ENCODE results near the gene SP5.

Gene SP5

GRCh38 chr2:170716851-170717598, 1.9 kb downstream of the SP5 start:
- Histone ChIP-seq H3K4me2 (ENCODE audit: low read depth, low read length, poor library complexity, severe bottlenecking) (no peak overlapping the region), H2AFZ (ENCODE audit: low read depth, low read length, severe bottlenecking) (no peak overlapping the region), H3K79me2 (ENCODE audit: insufficient read depth, low read length) (no peaks in the 10 kb centered on the region), H3K27ac (ENCODE audit: low read depth, low read length) (no peak overlapping the region), H4K20me1 (ENCODE audit: low read depth, low read length) (no peaks in the 10 kb centered on the region), H3F3A (ENCODE audit: insufficient read depth) (no peaks in the 10 kb centered on the region), H3K27me3 (ENCODE audit: low read length) (no peaks in the 10 kb centered on the region), H3K9ac (ENCODE audit: low read length) (no peak overlapping the region), H3K9me2 (replicated peaks; ENCODE audit: insufficient read depth, low read length) (no peaks in the 10 kb centered on the region), H3K4me3 (ENCODE audit: insufficient read depth, low read length, poor library complexity, severe bottlenecking) (no peak overlapping the region), H3K36me3 (ENCODE audit: low read length) (no peaks in the 10 kb centered on the region), H3K9me3 (ENCODE audit: insufficient read depth, low read length) (no peaks in the 10 kb centered on the region)
- no peak for TF ChIP-seq EZH2phosphoT487 (conservative IDR thresholded peaks at IDR 0.05; ENCODE audit: low read length)
- no peak for TF ChIP-seq CTCF (IDR thresholded peaks at IDR 0.05; ENCODE audit: insufficient read depth, low read length, poor library complexity, severe bottlenecking)

GRCh38 chr2:170717599-170717963, 2.4 kb downstream of the SP5 start:
- no peaks in the 10 kb centered on the region for H3K36me3 ChIP-seq (ENCODE audit: low read length)
- no peaks in the 10 kb centered on the region for H3K9me3 ChIP-seq (ENCODE audit: insufficient read depth, low read length)
- H3K4me3 ChIP-seq (ENCODE audit: insufficient read depth, low read length, poor library complexity, severe bottlenecking), result no peak overlapping the region
- no peaks in the 10 kb centered on the region for H4K20me1 ChIP-seq (ENCODE audit: low read depth, low read length)
- H3K79me2 ChIP-seq (ENCODE audit: insufficient read depth, low read length), result no peaks in the 10 kb centered on the region
- no peak for TF ChIP-seq EZH2phosphoT487 (conservative IDR thresholded peaks at IDR 0.05; ENCODE audit: low read length)
- TF ChIP-seq CTCF (IDR thresholded peaks at IDR 0.05; ENCODE audit: insufficient read depth, low read length, poor library complexity, severe bottlenecking), result no peak
- no peak overlapping the region for H2AFZ ChIP-seq (ENCODE audit: low read depth, low read length, severe bottlenecking)
- H3K27me3 ChIP-seq (ENCODE audit: low read length), result no peaks in the 10 kb centered on the region
- H3K4me2 ChIP-seq (ENCODE audit: low read depth, low read length, poor library complexity, severe bottlenecking), result no peak overlapping the region
- no peak overlapping the region for H3K9ac ChIP-seq (ENCODE audit: low read length)
- H3F3A ChIP-seq (ENCODE audit: insufficient read depth), result no peaks in the 10 kb centered on the region
- no peaks in the 10 kb centered on the region for H3K9me2 ChIP-seq (replicated peaks; ENCODE audit: insufficient read depth, low read length)
- H3K27ac ChIP-seq (ENCODE audit: low read depth, low read length), result no peak overlapping the region

- H3K79me2 ChIP-seq (ENCODE audit: insufficient read depth, low read length), result no peaks in the 10 kb centered on the region
- H3K4me3 ChIP-seq (ENCODE audit: insufficient read depth, low read length, poor library complexity, severe bottlenecking), result no peak overlapping the region
- no peaks in the 10 kb centered on the region for H4K20me1 ChIP-seq (ENCODE audit: low read depth, low read length)
- H3K9ac ChIP-seq (ENCODE audit: low read length), result no peak overlapping the region
- no peak overlapping the region for H3K27ac ChIP-seq (ENCODE audit: low read depth, low read length)
- TF ChIP-seq CTCF (IDR thresholded peaks at IDR 0.05; ENCODE audit: insufficient read depth, low read length, poor library complexity, severe bottlenecking), result no peak
- no peak for TF ChIP-seq EZH2phosphoT487 (conservative IDR thresholded peaks at IDR 0.05; ENCODE audit: low read length)
- no peaks in the 10 kb centered on the region for H3K9me2 ChIP-seq (replicated peaks; ENCODE audit: insufficient read depth, low read length)
- no peaks in the 10 kb centered on the region for H3K27me3 ChIP-seq (ENCODE audit: low read length)
- no peaks in the 10 kb centered on the region for H3K9me3 ChIP-seq (ENCODE audit: insufficient read depth, low read length)
- H2AFZ ChIP-seq (ENCODE audit: low read depth, low read length, severe bottlenecking), result no peak overlapping the region
- H3F3A ChIP-seq (ENCODE audit: insufficient read depth), result no peaks in the 10 kb centered on the region
- no peak overlapping the region for H3K4me2 ChIP-seq (ENCODE audit: low read depth, low read length, poor library complexity, severe bottlenecking)
- no peaks in the 10 kb centered on the region for H3K36me3 ChIP-seq (ENCODE audit: low read length)
Measured at GRCh38 chr2:170717991-170718589, 3.0 kb downstream of the SP5 start.

Measured in SU-DHL-6 (cell line).